ENCODE measurements around the gene SLX4IP. TPM values are rescaled to one million over a fixed set of nuclear protein-coding genes. Genes with fewer than 3 reads are reported as not detected.

SLX4IP gene
- polyA plus RNA-seq, 3 donors = 0.76 to 2.5 (median 1.1) TPM

- intact Hi-C loops (cut with micrococcal nuclease) = loop anchor here in 1 of 2 donors (10.0 kb wide), 1 partner anchor 82 kb away; the partner anchor contains the start of genes MKKS and SLX4IP
- no peaks in the 10 kb centered on the region for H3K36me3 ChIP-seq (replicated peaks in 1 of 2; ENCODE audit: control insufficient read depth in 1 of 2, insufficient read depth in 2 of 2, low read length in 2 of 2)
- no peak overlapping the region for H3K27ac Mint-ChIP-seq
These were observed 81.4 kb downstream of the SLX4IP start for GRCh38 chr20:10516529-10516928.

DNA sequence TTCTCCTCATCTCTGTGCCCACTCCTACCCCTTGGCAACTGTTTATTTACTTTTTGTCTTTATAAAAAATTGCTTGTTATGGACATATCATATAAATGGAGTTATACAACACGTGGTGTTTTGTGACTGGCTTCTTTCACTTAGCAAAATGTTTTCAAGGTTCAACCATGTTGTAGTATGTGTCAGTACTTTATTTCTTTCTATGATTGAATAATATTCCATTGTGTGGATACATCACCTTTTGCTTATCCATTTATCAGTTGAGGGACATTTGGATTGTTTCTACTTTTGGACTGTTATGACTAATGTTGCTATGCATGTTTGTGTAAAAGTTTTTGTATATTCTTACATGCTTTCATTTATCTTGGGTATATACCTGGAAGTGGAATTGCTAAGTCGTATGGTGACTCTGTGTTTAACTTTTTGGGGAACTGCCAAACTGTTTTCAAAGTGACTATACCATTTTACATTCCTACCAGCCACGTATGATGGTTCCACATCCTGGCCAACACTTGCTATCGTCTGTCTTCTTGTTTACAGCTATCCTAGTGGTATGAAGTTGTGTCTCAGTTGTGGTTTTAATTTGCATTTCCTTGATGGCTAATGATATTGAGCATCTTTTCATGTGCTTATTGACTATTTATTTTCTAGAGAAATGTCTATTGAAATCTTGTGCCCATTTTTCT is 84.4 kb downstream of the SLX4IP start:
- no CpG with 5 or more reads among the region's 4 CpGs for WGBS (ENCODE audit: insufficient coverage)
- H3K36me3 Mint-ChIP-seq = peaks cover 10 to 12% of the 10 kb centered on the region in 2 donors
- H3K4me3 ChIP-seq (replicated peaks in 1 of 3; ENCODE audit: low read depth in 2 of 3, low read length in 3 of 3) = no peak overlapping the region
- peaks cover 22% of the 10 kb centered on the region for H3K4me1 Mint-ChIP-seq
- H3K27me3 Mint-ChIP-seq (ENCODE audit: low read depth in 3 of 3) = no peaks in the 10 kb centered on the region
- peaks cover 0 to 2% (median 0%) of the 10 kb centered on the region in 7 donors for H3K9me3 Mint-ChIP-seq
- no peak overlapping the region for H2AFZ ChIP-seq (ENCODE audit: insufficient read depth, low read depth, low read length, poor library complexity, severe bottlenecking)
- H3K27ac ChIP-seq (ENCODE audit: low read depth in 1 of 2, low read length in 2 of 2) = no peak overlapping the region
- no peaks in the 10 kb centered on the region for H3K27me3 ChIP-seq (ENCODE audit: control insufficient read depth in 2 of 2, insufficient read depth in 2 of 2, low read length in 2 of 2)
- H3K36me3 ChIP-seq (replicated peaks in 1 of 2; ENCODE audit: control insufficient read depth in 1 of 2, insufficient read depth in 2 of 2, low read length in 2 of 2) = no peaks in the 10 kb centered on the region
- TF ChIP-seq, protein P1, sequence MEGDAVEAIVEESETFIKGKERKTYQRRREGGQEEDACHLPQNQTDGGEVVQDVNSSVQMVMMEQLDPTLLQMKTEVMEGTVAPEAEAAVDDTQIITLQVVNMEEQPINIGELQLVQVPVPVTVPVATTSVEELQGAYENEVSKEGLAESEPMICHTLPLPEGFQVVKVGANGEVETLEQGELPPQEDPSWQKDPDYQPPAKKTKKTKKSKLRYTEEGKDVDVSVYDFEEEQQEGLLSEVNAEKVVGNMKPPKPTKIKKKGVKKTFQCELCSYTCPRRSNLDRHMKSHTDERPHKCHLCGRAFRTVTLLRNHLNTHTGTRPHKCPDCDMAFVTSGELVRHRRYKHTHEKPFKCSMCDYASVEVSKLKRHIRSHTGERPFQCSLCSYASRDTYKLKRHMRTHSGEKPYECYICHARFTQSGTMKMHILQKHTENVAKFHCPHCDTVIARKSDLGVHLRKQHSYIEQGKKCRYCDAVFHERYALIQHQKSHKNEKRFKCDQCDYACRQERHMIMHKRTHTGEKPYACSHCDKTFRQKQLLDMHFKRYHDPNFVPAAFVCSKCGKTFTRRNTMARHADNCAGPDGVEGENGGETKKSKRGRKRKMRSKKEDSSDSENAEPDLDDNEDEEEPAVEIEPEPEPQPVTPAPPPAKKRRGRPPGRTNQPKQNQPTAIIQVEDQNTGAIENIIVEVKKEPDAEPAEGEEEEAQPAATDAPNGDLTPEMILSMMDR (IDR thresholded peaks at IDR 0.05) = no peak
- no peak for DNase-seq
- intact Hi-C loops (cut with micrococcal nuclease) = loop anchor here in 1 of 2 donors (10.0 kb wide), 2 partner anchors 45 to 85 kb away; partner anchors contain the start of genes MKKS and SLX4IP
- peaks cover 7% of the 10 kb centered on the region for H3K79me2 ChIP-seq (ENCODE audit: insufficient read depth, low read length)
- no peak overlapping the region for H3K27ac Mint-ChIP-seq
- H3K4me1 ChIP-seq (ENCODE audit: control insufficient read depth in 1 of 2, insufficient read depth in 2 of 2, low read length in 2 of 2) = peaks cover 11 to 13% of the 10 kb centered on the region in 2 donors
- no peaks in the 10 kb centered on the region for H3K9me3 ChIP-seq (replicated peaks in 1 of 2; ENCODE audit: control insufficient read depth in 1 of 2, insufficient read depth in 1 of 2, low read length in 2 of 2)
- H3K4me2 ChIP-seq (replicated peaks; ENCODE audit: extremely low read depth, low read length, poor library complexity, severe bottlenecking) = no peak overlapping the region
- no peaks in the 10 kb centered on the region for H4K20me1 ChIP-seq (ENCODE audit: insufficient read depth, low read length)
- H3K9ac ChIP-seq (ENCODE audit: insufficient read depth, low read length, poor library complexity, severe bottlenecking) = no peak overlapping the region
- H3K4me3 Mint-ChIP-seq = no peak overlapping the region

More at GRCh38 chr20:10516529-10516928, 81.4 kb downstream of the SLX4IP start:
- no CpG with 5 or more reads among the region's 2 CpGs for WGBS (ENCODE audit: insufficient coverage)
- TF ChIP-seq, protein P1 (IDR thresholded peaks at IDR 0.05) = no peak
- H3K79me2 ChIP-seq (ENCODE audit: insufficient read depth, low read length) = peaks cover 19% of the 10 kb centered on the region
- peaks cover 23 to 28% of the 10 kb centered on the region in 2 donors for H3K4me1 ChIP-seq (ENCODE audit: control insufficient read depth in 1 of 2, insufficient read depth in 2 of 2, low read length in 2 of 2)
- no peak overlapping the region for H3K4me2 ChIP-seq (replicated peaks; ENCODE audit: extremely low read depth, low read length, poor library complexity, severe bottlenecking)
- Mint-ChIP-seq H3K4me3 (no peak overlapping the region), H3K27me3 (ENCODE audit: low read depth in 3 of 3) (peaks cover 0 to 3% (median 0%) of the 10 kb centered on the region in 3 donors), H3K36me3 (peaks cover 3 to 5% of the 10 kb centered on the region in 2 donors), H3K9me3 (peaks cover 0 to 2% (median 0%) of the 10 kb centered on the region in 7 donors), H3K4me1 (peaks cover 41% of the 10 kb centered on the region)
- no peak for DNase-seq
- H3K27ac ChIP-seq (ENCODE audit: low read depth in 1 of 2, low read length in 2 of 2) = no peak overlapping the region
- H4K20me1 ChIP-seq (ENCODE audit: insufficient read depth, low read length) = no peaks in the 10 kb centered on the region
- no peaks in the 10 kb centered on the region for H3K9me3 ChIP-seq (replicated peaks in 1 of 2; ENCODE audit: control insufficient read depth in 1 of 2, insufficient read depth in 1 of 2, low read length in 2 of 2)
- H3K9ac ChIP-seq (ENCODE audit: insufficient read depth, low read length, poor library complexity, severe bottlenecking) = no peak overlapping the region
- no peak overlapping the region for H3K4me3 ChIP-seq (replicated peaks in 1 of 3; ENCODE audit: low read depth in 2 of 3, low read length in 3 of 3)
- no peak overlapping the region for H2AFZ ChIP-seq (ENCODE audit: insufficient read depth, low read depth, low read length, poor library complexity, severe bottlenecking)
- H3K27me3 ChIP-seq (ENCODE audit: control insufficient read depth in 2 of 2, insufficient read depth in 2 of 2, low read length in 2 of 2) = no peaks in the 10 kb centered on the region

Measured in CD14-positive monocyte (primary cell).